GM12892 (cell line): ENCODE results near the gene RFX6.

ENCODE experiments used
- POLR2A ChIP-seq: IDR thresholded peaks from 2 replicates; pipeline ENCODE4 v1.6.1; 2011; ENCODE audit warnings: low read depth, low read length, control low read depth
- TAF1 ChIP-seq: IDR thresholded peaks from 2 replicates; pipeline ENCODE4 v1.6.1; 2011; ENCODE audit warnings: low read depth, mild to moderate bottlenecking, control low read depth, low read length, borderline replicate concordance

DNA sequence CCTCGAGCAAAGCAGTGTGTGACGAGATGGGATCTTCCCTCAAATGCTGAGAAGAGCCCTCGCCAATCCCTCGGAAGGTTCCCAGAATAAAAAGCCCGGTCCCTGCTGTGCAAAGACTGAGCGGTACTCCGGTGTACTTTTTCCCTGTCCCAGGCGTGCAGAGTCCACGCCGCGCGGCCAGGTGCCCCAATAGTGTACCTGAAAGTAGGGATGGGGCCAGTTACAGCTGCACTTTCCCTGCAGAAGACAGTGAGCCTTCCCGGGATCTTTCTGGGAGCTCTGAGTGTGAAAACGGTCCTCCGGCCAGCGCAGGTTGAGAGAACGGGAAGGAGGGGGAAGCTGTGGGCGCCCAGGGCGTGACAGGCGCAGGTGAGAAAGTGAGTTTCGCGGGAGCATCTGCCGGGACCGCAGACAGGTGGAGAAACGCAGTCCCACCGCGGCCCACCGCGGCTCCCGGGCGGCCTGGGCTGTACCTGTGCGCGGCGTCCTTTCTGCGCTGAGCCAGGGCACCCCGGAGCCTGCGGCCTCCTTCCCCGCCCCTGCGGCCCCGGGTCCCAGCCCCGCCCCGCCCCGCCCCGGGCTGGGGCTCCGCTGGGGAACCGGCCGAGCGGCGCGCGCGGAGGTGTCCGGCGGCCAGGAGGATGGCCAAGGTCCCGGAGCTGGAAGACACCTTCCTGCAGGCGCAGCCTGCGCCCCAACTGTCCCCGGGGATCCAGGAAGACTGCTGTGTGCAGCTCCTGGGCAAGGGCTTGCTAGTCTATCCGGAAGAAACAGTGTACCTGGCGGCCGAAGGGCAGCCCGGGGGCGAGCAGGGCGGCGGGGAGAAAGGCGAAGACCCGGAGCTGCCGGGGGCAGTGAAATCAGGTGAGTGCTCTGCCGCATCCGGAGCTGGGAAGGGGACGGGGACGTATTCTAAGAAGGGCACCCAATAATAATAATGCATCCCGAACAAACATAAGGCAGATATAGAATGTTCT lies at the start of gene RFX6:
- no peak for TF ChIP-seq POLR2A
- TF ChIP-seq TAF1 = no peak
